Measurements from ENCODE around the gene SMG6.

SMG6 gene

GRCh38 chr17:2093349-2093748 is 210.2 kb downstream of the SMG6 start:
- no peak for DNase-seq

- no peak for DNase-seq
These were observed 211.3 kb downstream of the SMG6 start for GRCh38 chr17:2092253-2092652.

GRCh38 chr17:2090804-2091534 is 212.6 kb downstream of the SMG6 start:
- no peak for DNase-seq

GRCh38 chr17:2090210-2090641 is 213.4 kb downstream of the SMG6 start:
- DNase-seq, result no peak

- DNase-seq, result no peak
These were observed 214.6 kb downstream of the SMG6 start for GRCh38 chr17:2089021-2089422.

GRCh38 chr17:2087597-2088211 is 215.9 kb downstream of the SMG6 start:
- no peak for DNase-seq

GRCh38 chr17:2086306-2086705 is 217.3 kb downstream of the SMG6 start:
- DNase-seq, result no peak

- no peak for DNase-seq
These were observed 218.0 kb downstream of the SMG6 start for GRCh38 chr17:2085648-2085949.

GRCh38 chr17:2084766-2085647 is 218.6 kb downstream of the SMG6 start:
- no peak for DNase-seq

GRCh38 chr17:2084036-2084765 is 219.4 kb downstream of the SMG6 start:
- no peak for DNase-seq

- DNase-seq, result no peak
These were observed 220.0 kb downstream of the SMG6 start for GRCh38 chr17:2083613-2084035.

- no peak for DNase-seq
These were observed 221.4 kb downstream of the SMG6 start for GRCh38 chr17:2082003-2082781.

- no peak for DNase-seq
These were observed 222.0 kb downstream of the SMG6 start for GRCh38 chr17:2081564-2081963.

- no peak for DNase-seq
These were observed 226.5 kb downstream of the SMG6 start for GRCh38 chr17:2077040-2077439.

GRCh38 chr17:2076087-2076984 is 227.2 kb downstream of the SMG6 start:
- no peak for DNase-seq

- no peak for DNase-seq
These were observed 228.1 kb downstream of the SMG6 start for GRCh38 chr17:2075336-2076086.

- DNase-seq, result no peak
These were observed 228.7 kb downstream of the SMG6 start for GRCh38 chr17:2074919-2075318.

- no peak for DNase-seq
These were observed 231.9 kb downstream of the SMG6 start for GRCh38 chr17:2071455-2072281.

- DNase-seq, result no peak
These were observed 232.6 kb downstream of the SMG6 start for GRCh38 chr17:2071024-2071385.

Data from NCI-H1436 (cell line).